SK-N-SH (cell line): ENCODE results near the gene TMCC3. TPM values are rescaled to one million over a fixed set of nuclear protein-coding genes. Genes with fewer than 3 reads are reported as not detected.

Source experiments
- CTCF ChIA-PET: fragments of 300-600, 350-600 bp; formaldehyde crosslinking; extraction: SDS; loops from one replicate; lab custom pipeline; 2021; lab: Yijun Ruan, JAX
- POLR2A ChIA-PET: fragments of 350-600 bp; sonication (Branson Sonifier 250); formaldehyde crosslinking; extraction: SDS; loops from one replicate; lab custom pipeline; 2020; ENCODE audit warnings: antibody characterized with exemption, inconsistent platforms; lab: Yijun Ruan, JAX
- DNase-seq: peaks from one replicate; pipeline ENCODE4 v3.0.0; 2012
- H2AFZ ChIP-seq: fragments of 200-600 bp; sonication (generic); 2 replicates; pipeline ENCODE4 v1.8.1; 2016; ENCODE audit warnings: antibody characterized with exemption, mild to moderate bottlenecking, low read depth
- H3F3A ChIP-seq: fragments of 200-600 bp; sonication (generic); replicated peaks from 2 replicates; pipeline ENCODE3; 2016; ENCODE audit warnings: antibody characterized with exemption, mild to moderate bottlenecking; ENCODE audit not compliant: insufficient read depth
- H3K27ac ChIP-seq, 2 experiments: fragments of 200-500 bp in 1 of 2; fragments of 200-600 bp in 1 of 2; sonication (Bioruptor generic) in 1 of 2; sonication (generic), shearing (Covaris generic) in 1 of 2; 2 replicates each; pipeline versions ENCODE4 v1.5.1 to v1.6.1; 2014 to 2016; ENCODE audit warnings: low read depth in 2 of 2, inconsistent platforms in 1 of 2, low read length in 1 of 2, mild to moderate bottlenecking in 1 of 2, mixed read lengths in 1 of 2
- H3K27me3 ChIP-seq: fragments of 200-600 bp; sonication (generic), shearing (Covaris generic); 2 replicates; pipeline ENCODE4 v1.6.1; 2016; ENCODE audit warnings: mixed run types; ENCODE audit not compliant: insufficient read depth
- H3K36me3 ChIP-seq, 2 experiments: fragments of 200-500 bp in 1 of 2; fragments of 200-600 bp in 1 of 2; sonication (Bioruptor generic) in 1 of 2; sonication (generic) in 1 of 2; replicated peaks in 1 of 2; 2 replicates each; pipeline versions ENCODE3 to v1.5.1; 2014 to 2016; ENCODE audit warnings: low read length in 1 of 2, mild to moderate bottlenecking in 1 of 2; ENCODE audit not compliant: insufficient read depth in 2 of 2, control insufficient read depth in 1 of 2
- H3K4me1 ChIP-seq, 2 experiments: fragments of 200-500 bp in 1 of 2; fragments of 200-600 bp in 1 of 2; sonication (Bioruptor generic) in 1 of 2; sonication (generic), shearing (Covaris generic) in 1 of 2; 2 replicates each; pipeline versions ENCODE4 v1.5.1 to v1.6.1; 2014 to 2016; ENCODE audit warnings: low read depth in 1 of 2, low read length in 1 of 2, mixed run types in 1 of 2; ENCODE audit not compliant: insufficient read depth in 2 of 2, control insufficient read depth in 1 of 2
- H3K4me2 ChIP-seq: fragments of 200-600 bp; sonication (generic), shearing (Covaris generic); 2 replicates; pipeline ENCODE4 v1.6.1; 2017; ENCODE audit warnings: mixed run types
- H3K4me3 ChIP-seq, 2 experiments: fragments of 200-500 bp in 1 of 2; fragments of 200-600 bp in 1 of 2; sonication (Bioruptor generic) in 1 of 2; sonication (generic), shearing (Covaris generic) in 1 of 2; 2 replicates each; pipeline versions ENCODE4 v1.5.1 to v1.8.1; 2014 to 2016; ENCODE audit warnings: low read depth in 2 of 2, inconsistent platforms in 1 of 2, low read length in 1 of 2, mild to moderate bottlenecking in 1 of 2, mixed read lengths in 1 of 2, moderate library complexity in 1 of 2
- H3K79me2 ChIP-seq: fragments of 200-600 bp; sonication (generic); 2 replicates; pipeline ENCODE4 v1.8.1; 2017; ENCODE audit warnings: mild to moderate bottlenecking; ENCODE audit not compliant: insufficient read depth
- H3K9ac ChIP-seq: fragments of 200-600 bp; sonication (generic); 2 replicates; pipeline ENCODE4 v1.6.1; 2017; ENCODE audit warnings: mixed run types
- H3K9me2 ChIP-seq: fragments of 200-600 bp; sonication (generic); 2 replicates; pipeline ENCODE4 v1.6.1; 2017; ENCODE audit warnings: mixed run types
- H3K9me3 ChIP-seq: fragments of 200-600 bp; sonication (generic); 2 replicates; pipeline ENCODE4 v1.6.1; 2017; ENCODE audit warnings: mixed run types, mild to moderate bottlenecking, moderate library complexity
- H4K20me1 ChIP-seq: fragments of 200-600 bp; sonication (generic); 2 replicates; pipeline ENCODE4 v1.6.1; 2017; ENCODE audit warnings: mild to moderate bottlenecking, mixed run types; ENCODE audit not compliant: insufficient read depth
- CHD2 ChIP-seq: fragments of 150-350 bp; IDR thresholded peaks from 2 replicates; pipeline ENCODE4 v1.6.1; 2018; ENCODE audit warnings: low read length; ENCODE audit not compliant: partially characterized antibody
- ELF1 ChIP-seq: IDR thresholded peaks from 2 replicates; pipeline ENCODE4 v1.4.0; 2012
- FOSL2 ChIP-seq: IDR thresholded peaks from 2 replicates; pipeline ENCODE4 v1.4.0; 2012; ENCODE audit warnings: low read depth, mild to moderate bottlenecking, moderate library complexity, borderline replicate concordance
- FOXJ3 ChIP-seq: sonication (generic); formaldehyde crosslinking; IDR thresholded peaks from 2 replicates; pipeline ENCODE4 v1.5.1; 2020; ENCODE audit warnings: mild to moderate bottlenecking, missing genetic modification reagents
- FOXM1 ChIP-seq: IDR thresholded peaks from 2 replicates; pipeline ENCODE4 v1.4.0; 2012; ENCODE audit warnings: low read depth, mild to moderate bottlenecking
- MEF2A ChIP-seq: IDR thresholded peaks from 2 replicates; pipeline ENCODE4 v1.4.0; 2012; ENCODE audit warnings: low read depth, borderline replicate concordance
- NFIC ChIP-seq: IDR thresholded peaks from 2 replicates; pipeline ENCODE4 v1.4.0; 2012; ENCODE audit warnings: borderline replicate concordance
- NRF1 ChIP-seq: IDR thresholded peaks from 2 replicates; pipeline ENCODE4 v1.6.1; 2012; ENCODE audit warnings: low read depth, mild to moderate bottlenecking, low read length
- POLR2AphosphoS5 ChIP-seq: IDR thresholded peaks from 2 replicates; pipeline ENCODE4 v1.6.1; 2012; ENCODE audit warnings: low read depth, low read length
- RAD21 ChIP-seq: IDR thresholded peaks from 2 replicates; pipeline ENCODE4 v1.6.1; 2012; ENCODE audit warnings: mild to moderate bottlenecking, low read length
- RCOR1 ChIP-seq: fragments of 150-350 bp; IDR thresholded peaks from 2 replicates; pipeline ENCODE4 v1.6.1; 2017; ENCODE audit warnings: antibody characterized with exemption, low read length
- REST ChIP-seq: IDR thresholded peaks from 2 replicates; pipeline ENCODE4 v1.6.1; 2012; ENCODE audit warnings: mild to moderate bottlenecking, low read depth, low read length, moderate library complexity
- RFX5 ChIP-seq: IDR thresholded peaks from 2 replicates; pipeline ENCODE4 v1.6.1; 2012; ENCODE audit warnings: mild to moderate bottlenecking, improper control_type of control experiment, low read length
- YY1 ChIP-seq: IDR thresholded peaks from 2 replicates; pipeline ENCODE4 v1.4.0; 2012; ENCODE audit warnings: low read depth, mild to moderate bottlenecking
- ZBTB33 ChIP-seq: IDR thresholded peaks from 2 replicates; pipeline ENCODE4 v1.4.0; 2012; ENCODE audit warnings: low read depth, borderline replicate concordance
- WGBS: methylation state at CpG from one replicate; pipeline ENCODE4 v1.1.6; 2017; ENCODE audit warnings: low lambda C conversion rate; 5-methylcytosine and 5-hydroxymethylcytosine counted together
- polyA plus RNA-seq, 3 experiments: library from polyadenylated mRNA; depleted of rRNA; stranded (reverse); fragments of >200 nt; gene quantifications; 2 replicates each; pipeline ENCODE4 v1.2.3, GENCODE V29; 2012

The TMCC3 gene
- polyA plus RNA-seq, 1 of the 3 experiments (the other 2 are of a cell fraction): 0.53 TPM

- H3K9ac ChIP-seq: no peak overlapping the region
- no peaks in the 10 kb centered on the region for H3K9me2 ChIP-seq
- no peak for DNase-seq
- peaks cover 0 to 2% of the 10 kb centered on the region in 2 experiments; a peak in 1 of 4 replicates for H3K4me1 ChIP-seq
- H3K79me2 ChIP-seq: no peaks in the 10 kb centered on the region
- H3K27me3 ChIP-seq: no peaks in the 10 kb centered on the region
- H3K4me2 ChIP-seq: no peak overlapping the region
- H3K4me3 ChIP-seq: no peak overlapping the region
- CTCF ChIA-PET: no interaction called here
- H2AFZ ChIP-seq: no peak overlapping the region
- no peaks in the 10 kb centered on the region for H3F3A ChIP-seq
- POLR2A ChIA-PET: no interaction called here
- WGBS: 81% methylated on average over 4 of the region's 4 CpGs
- no peaks in the 10 kb centered on the region; the same call in 1 of the 2 replicates for H3K9me3 ChIP-seq
- TF ChIP-seq REST: no peak
- TF ChIP-seq MEF2A: no peak
- TF ChIP-seq NRF1: no peak
- TF ChIP-seq FOXJ3 (CRISPR knock-in tag): no peak
- no peaks in the 10 kb centered on the region for H4K20me1 ChIP-seq
- no peak overlapping the region for H3K27ac ChIP-seq
- no peaks in the 10 kb centered on the region for H3K36me3 ChIP-seq
Observed at GRCh38 chr12:94628369-94628768, 22.0 kb downstream of the TMCC3 start.

- H3K27me3 ChIP-seq: no peaks in the 10 kb centered on the region
- H3F3A ChIP-seq: no peaks in the 10 kb centered on the region
- no peaks in the 10 kb centered on the region for H3K9me2 ChIP-seq
- no peak for DNase-seq
- no peak for TF ChIP-seq RCOR1
- TF ChIP-seq RFX5: no peak
- no peak for TF ChIP-seq ELF1
- no peak for TF ChIP-seq FOXM1
- no peak for TF ChIP-seq RAD21
- TF ChIP-seq FOSL2: no peak
- no peak for TF ChIP-seq YY1
- TF ChIP-seq CHD2: no peak
- no peak for TF ChIP-seq ZBTB33
- TF ChIP-seq POLR2AphosphoS5: no peak
- TF ChIP-seq MEF2A: no peak
- no peak for TF ChIP-seq REST
- TF ChIP-seq NFIC: no peak
- no peak overlapping the region for H3K9ac ChIP-seq
- 81% methylated on average over 6 of the region's 6 CpGs for WGBS
- peaks cover 0 to 21% of the 10 kb centered on the region in 2 experiments; a peak in 2 of 4 replicates for H3K4me1 ChIP-seq
- POLR2A ChIA-PET: no interaction called here
- H3K9me3 ChIP-seq: no peaks in the 10 kb centered on the region; the same call in 1 of the 2 replicates
- no peak overlapping the region for H3K4me3 ChIP-seq
- no peaks in the 10 kb centered on the region for H3K79me2 ChIP-seq
- no peak overlapping the region for H2AFZ ChIP-seq
- CTCF ChIA-PET: no interaction called here
- H3K27ac ChIP-seq: no peak overlapping the region
- H3K4me2 ChIP-seq: no peak overlapping the region
- no peaks in the 10 kb centered on the region for H3K36me3 ChIP-seq
- H4K20me1 ChIP-seq: no peaks in the 10 kb centered on the region
Observed at GRCh38 chr12:94625531-94625930, 24.8 kb downstream of the TMCC3 start.
